22Rv1 (cell line): ENCODE results near the gene IGFBP7.

Experiments
- H3K27ac ChIP-seq: fragments of 450-650 bp; 2 replicates; pipeline ENCODE4 v1.5.1; 2017
- ZFX ChIP-seq: fragments of 450-650 bp; IDR thresholded peaks from 2 replicates; pipeline ENCODE4 v1.6.1; 2017; ENCODE audit warnings: antibody characterized with exemption, borderline replicate concordance
- TF ChIP-seq, protein P1 (sequence below): fragments of 450-650 bp; IDR thresholded peaks from 2 replicates; pipeline ENCODE4 v1.5.1; 2017; ENCODE audit warnings: mild to moderate bottlenecking

Gene IGFBP7

GRCh38 chr4:57086031-57086723 lies 24.0 kb downstream of the IGFBP7 start:
- TF ChIP-seq ZFX, result no peak
- no peak overlapping the region for H3K27ac ChIP-seq

- TF ChIP-seq, protein P1, sequence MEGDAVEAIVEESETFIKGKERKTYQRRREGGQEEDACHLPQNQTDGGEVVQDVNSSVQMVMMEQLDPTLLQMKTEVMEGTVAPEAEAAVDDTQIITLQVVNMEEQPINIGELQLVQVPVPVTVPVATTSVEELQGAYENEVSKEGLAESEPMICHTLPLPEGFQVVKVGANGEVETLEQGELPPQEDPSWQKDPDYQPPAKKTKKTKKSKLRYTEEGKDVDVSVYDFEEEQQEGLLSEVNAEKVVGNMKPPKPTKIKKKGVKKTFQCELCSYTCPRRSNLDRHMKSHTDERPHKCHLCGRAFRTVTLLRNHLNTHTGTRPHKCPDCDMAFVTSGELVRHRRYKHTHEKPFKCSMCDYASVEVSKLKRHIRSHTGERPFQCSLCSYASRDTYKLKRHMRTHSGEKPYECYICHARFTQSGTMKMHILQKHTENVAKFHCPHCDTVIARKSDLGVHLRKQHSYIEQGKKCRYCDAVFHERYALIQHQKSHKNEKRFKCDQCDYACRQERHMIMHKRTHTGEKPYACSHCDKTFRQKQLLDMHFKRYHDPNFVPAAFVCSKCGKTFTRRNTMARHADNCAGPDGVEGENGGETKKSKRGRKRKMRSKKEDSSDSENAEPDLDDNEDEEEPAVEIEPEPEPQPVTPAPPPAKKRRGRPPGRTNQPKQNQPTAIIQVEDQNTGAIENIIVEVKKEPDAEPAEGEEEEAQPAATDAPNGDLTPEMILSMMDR, result no peak
- TF ChIP-seq ZFX, result no peak
- H3K27ac ChIP-seq, result no peak overlapping the region
These were observed 24.9 kb downstream of the IGFBP7 start for GRCh38 chr4:57085278-57085677.

DNA sequence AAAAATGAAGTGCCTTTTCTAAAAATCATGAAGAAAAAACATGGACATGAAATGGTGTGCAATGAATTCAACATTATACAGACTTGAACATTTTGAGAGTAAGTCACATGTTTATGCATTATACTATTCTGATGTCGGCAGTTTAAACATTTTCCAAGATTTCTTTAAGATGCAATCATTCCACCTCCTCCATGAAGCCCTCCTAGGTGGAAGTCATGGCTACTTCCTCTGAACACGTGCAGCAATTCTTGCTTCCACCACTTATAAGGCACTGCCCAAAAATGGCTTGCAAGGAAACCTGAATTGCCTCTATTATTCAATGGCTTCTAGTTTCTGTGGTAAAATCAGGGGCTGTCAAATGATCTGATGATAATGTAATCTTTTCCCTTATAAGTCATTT lies 25.8 kb downstream of the IGFBP7 start:
- no peak for TF ChIP-seq ZFX
- TF ChIP-seq, protein P1, result no peak
- no peak overlapping the region for H3K27ac ChIP-seq

GRCh38 chr4:57083090-57083489 lies 27.1 kb downstream of the IGFBP7 start:
- TF ChIP-seq, protein P1, result no peak
- TF ChIP-seq ZFX, result no peak
- no peak overlapping the region for H3K27ac ChIP-seq

- no peak for TF ChIP-seq ZFX
- TF ChIP-seq, protein P1, result no peak
- H3K27ac ChIP-seq, result no peak overlapping the region
These were observed 28.2 kb downstream of the IGFBP7 start for GRCh38 chr4:57081651-57082621.

GRCh38 chr4:57080781-57081650 lies 29.2 kb downstream of the IGFBP7 start:
- TF ChIP-seq, protein P1, result no peak
- no peak for TF ChIP-seq ZFX
- H3K27ac ChIP-seq, result no peak overlapping the region
